Calu3 (cell line): Measurements from ENCODE around the gene OR52E6. TPM values are rescaled to one million over a fixed set of nuclear protein-coding genes. Genes with fewer than 3 reads are reported as not detected.

Experiments used
- BruUV-seq: library from RNA; stranded (reverse); fragments of 400-500 nt; replicated peaks from 2 replicates; lab custom pipeline; 2021; lab: Mats Ljungman, UMichigan
- CTCF ChIA-PET: fragments of 300-600 bp; sonication (Branson Sonifier 250); formaldehyde crosslinking; loops from one replicate; lab custom pipeline; 2022; ENCODE audit warnings: antibody characterized with exemption; lab: Charles Lee
- DNase-seq: peaks from one replicate; pipeline ENCODE4 v3.0.0; 2022
- H3K27ac Mint-ChIP-seq: one replicate; pipeline ENCODE4 v1.8.0; 2022; ENCODE audit warnings: mixed read lengths; ENCODE audit not compliant: unreplicated experiment
- H3K27me3 Mint-ChIP-seq: one replicate; pipeline ENCODE4 v1.8.0; 2022; ENCODE audit warnings: mixed read lengths; ENCODE audit not compliant: unreplicated experiment
- H3K36me3 Mint-ChIP-seq: one replicate; pipeline ENCODE4 v1.8.0; 2022; ENCODE audit warnings: mild to moderate bottlenecking, moderate library complexity, mixed read lengths; ENCODE audit not compliant: insufficient read depth, unreplicated experiment
- H3K4me1 Mint-ChIP-seq: one replicate; pipeline ENCODE4 v1.8.0; 2022; ENCODE audit warnings: mild to moderate bottlenecking, low read depth, mixed read lengths; ENCODE audit not compliant: unreplicated experiment
- H3K4me3 Mint-ChIP-seq: one replicate; pipeline ENCODE4 v1.8.0; 2022; ENCODE audit warnings: mild to moderate bottlenecking, low read depth, moderate library complexity, mixed read lengths; ENCODE audit not compliant: unreplicated experiment
- H3K9me3 Mint-ChIP-seq: one replicate; pipeline ENCODE4 v1.8.0; 2022; ENCODE audit warnings: low read depth, mixed read lengths; ENCODE audit not compliant: unreplicated experiment
- intact Hi-C: fragments of 100-400 bp; cut with micrococcal nuclease; formaldehyde crosslinking; loops from one replicate; pipeline ENCODE4 v1.10.0; 2022; ENCODE audit not compliant: unreplicated experiment
- total RNA-seq: library from RNA; stranded (reverse); gene quantifications from 2 replicates; pipeline ENCODE4 v1.2.3, GENCODE V29; 2022
- TF ChIP-seq, protein P1 (sequence below): fragments of 200-600 bp; IDR thresholded peaks from one replicate; pipeline ENCODE4 v1.8.0; 2022; ENCODE audit warnings: antibody characterized with exemption; ENCODE audit not compliant: unreplicated experiment

The OR52E6 gene
- total RNA-seq, 1 experiment from 2014 or later, result not detected

DNA sequence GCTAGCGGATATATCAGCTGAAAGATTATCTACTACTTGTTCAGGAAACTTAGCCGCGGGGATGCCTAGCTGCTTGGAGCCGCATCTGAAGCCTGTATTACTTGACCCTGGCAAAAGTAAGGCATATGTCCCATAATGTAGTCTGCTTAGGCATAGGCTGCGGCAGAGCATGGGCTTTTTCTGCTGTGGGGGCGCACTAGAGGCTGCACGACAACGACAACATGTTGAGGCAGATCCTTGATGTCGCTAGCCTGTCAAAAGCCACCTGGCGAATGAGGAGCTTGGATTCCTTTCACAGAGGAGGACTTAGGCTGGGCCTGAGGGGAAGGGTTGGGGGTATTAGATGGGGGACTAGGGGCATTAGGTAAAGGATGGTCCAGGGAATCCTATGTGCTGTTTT is 34.1 kb downstream of the OR52E6 start:
- H3K4me1 Mint-ChIP-seq, result peaks cover 12% of the 10 kb centered on the region
- BruUV-seq, result no TSS peak
- TF ChIP-seq, protein P1, sequence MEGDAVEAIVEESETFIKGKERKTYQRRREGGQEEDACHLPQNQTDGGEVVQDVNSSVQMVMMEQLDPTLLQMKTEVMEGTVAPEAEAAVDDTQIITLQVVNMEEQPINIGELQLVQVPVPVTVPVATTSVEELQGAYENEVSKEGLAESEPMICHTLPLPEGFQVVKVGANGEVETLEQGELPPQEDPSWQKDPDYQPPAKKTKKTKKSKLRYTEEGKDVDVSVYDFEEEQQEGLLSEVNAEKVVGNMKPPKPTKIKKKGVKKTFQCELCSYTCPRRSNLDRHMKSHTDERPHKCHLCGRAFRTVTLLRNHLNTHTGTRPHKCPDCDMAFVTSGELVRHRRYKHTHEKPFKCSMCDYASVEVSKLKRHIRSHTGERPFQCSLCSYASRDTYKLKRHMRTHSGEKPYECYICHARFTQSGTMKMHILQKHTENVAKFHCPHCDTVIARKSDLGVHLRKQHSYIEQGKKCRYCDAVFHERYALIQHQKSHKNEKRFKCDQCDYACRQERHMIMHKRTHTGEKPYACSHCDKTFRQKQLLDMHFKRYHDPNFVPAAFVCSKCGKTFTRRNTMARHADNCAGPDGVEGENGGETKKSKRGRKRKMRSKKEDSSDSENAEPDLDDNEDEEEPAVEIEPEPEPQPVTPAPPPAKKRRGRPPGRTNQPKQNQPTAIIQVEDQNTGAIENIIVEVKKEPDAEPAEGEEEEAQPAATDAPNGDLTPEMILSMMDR, result no peak
- CTCF ChIA-PET, result no interaction called here
- peaks cover 50% of the 10 kb centered on the region for H3K27me3 Mint-ChIP-seq
- peaks cover 9% of the 10 kb centered on the region for H3K36me3 Mint-ChIP-seq
- intact Hi-C loops, result loop anchor here (5.0 kb wide), 3 partner anchors 210 to 1180 kb away; partner anchors contain the start of genes OR51M1 and TRIM6
- H3K9me3 Mint-ChIP-seq, result peaks cover 3% of the 10 kb centered on the region
- DNase-seq, result no peak
- H3K27ac Mint-ChIP-seq, result no peak overlapping the region
- H3K4me3 Mint-ChIP-seq, result no peak overlapping the region

GRCh38 chr11:5803982-5804381 is 37.7 kb downstream of the OR52E6 start:
- TF ChIP-seq, protein P1, result no peak
- Mint-ChIP-seq H3K27ac (no peak overlapping the region), H3K4me3 (no peak overlapping the region), H3K27me3 (peaks cover 38% of the 10 kb centered on the region), H3K9me3 (peaks cover 3% of the 10 kb centered on the region), H3K36me3 (peaks cover 6% of the 10 kb centered on the region), H3K4me1 (peaks cover 4% of the 10 kb centered on the region)
- BruUV-seq, result no TSS peak
- intact Hi-C loops, result no loop called here
- CTCF ChIA-PET, result no interaction called here
- no peak for DNase-seq

GRCh38 chr11:5796541-5796940 is 45.2 kb downstream of the OR52E6 start:
- H3K4me3 Mint-ChIP-seq, result no peak overlapping the region

DNA sequence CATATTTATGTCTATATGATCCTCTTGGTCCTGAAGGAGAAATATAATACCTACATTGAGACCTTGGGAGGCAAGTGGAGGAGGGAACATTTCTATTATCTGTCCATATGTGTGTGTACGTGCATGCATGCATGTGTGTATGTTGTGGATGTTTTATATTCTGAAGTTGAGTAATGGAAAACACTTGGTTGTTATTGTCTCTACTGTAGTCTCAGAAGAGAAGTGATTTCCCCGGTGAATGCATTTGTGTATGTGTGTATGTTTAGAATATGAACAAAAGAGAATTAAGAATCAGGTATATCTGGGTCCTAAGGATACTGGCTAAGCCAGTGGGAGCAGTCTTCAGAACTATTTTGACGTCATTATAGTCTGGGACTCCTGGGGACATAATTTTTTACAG is 50.5 kb downstream of the OR52E6 start, which contains the start of gene OR52N1:
OR52N1 (minus strand) TSS at position 101 of the 400 bp plus-strand sequence. CDS start 2,449 bp downstream, outside the sequence.
- CTCF ChIA-PET, result no interaction called here
- H3K9me3 Mint-ChIP-seq, result no peaks in the 10 kb centered on the region
- H3K27ac Mint-ChIP-seq, result no peak within 1 kb of the TSS
- no TSS peak for BruUV-seq
- H3K4me3 Mint-ChIP-seq, result no peak within 1 kb of the TSS
- no peak for DNase-seq
- intact Hi-C loops, result no loop called here
- no peaks in the 10 kb centered on the region for H3K4me1 Mint-ChIP-seq
- TF ChIP-seq, protein P1, result no peak
- no peaks in the 10 kb centered on the region for H3K27me3 Mint-ChIP-seq
- H3K36me3 Mint-ChIP-seq, result no peaks in the 10 kb centered on the region

More at GRCh38 chr11:5796541-5796940, 45.2 kb downstream of the OR52E6 start:
- intact Hi-C loops, result no loop called here
- CTCF ChIA-PET, result interaction anchor here (0.6 to 0.7 kb wide), 2 partner anchors 274 to 1134 kb away, joined by 3 to 6 read pairs; no protein-coding TSS in a partner anchor
- Mint-ChIP-seq H3K27me3 (no peaks in the 10 kb centered on the region), H3K4me1 (no peaks in the 10 kb centered on the region), H3K27ac (no peak overlapping the region), H3K36me3 (no peaks in the 10 kb centered on the region), H3K9me3 (no peaks in the 10 kb centered on the region)
- BruUV-seq, result no TSS peak
- TF ChIP-seq, protein P1, result no peak
- DNase-seq, result no peak

Other genes starting within 250 kb of the OR52E6 start
- 0.80 and 2.8 TPM in 2 replicates for gene TRIM6, start 245.3 kb downstream of the OR52E6 start, total RNA-seq
- 9.9 and 13.1 TPM in 2 replicates for gene TRIM34, start 216.9 kb downstream of the OR52E6 start, total RNA-seq
- 36.8 and 44.1 TPM in 2 replicates for gene TRIM5, start 156.8 kb downstream of the OR52E6 start, total RNA-seq
- gene TRIM22, start 152.1 kb downstream of the OR52E6 start, total RNA-seq, result 11.5 and 37.8 TPM in 2 replicates
- not detected in 2 replicates for gene OR56B1, start 105.4 kb downstream of the OR52E6 start, total RNA-seq
- not detected in 2 replicates for gene OR52N4, start 87.7 kb downstream of the OR52E6 start, total RNA-seq
- gene OR52N5, start 58.5 kb downstream of the OR52E6 start, total RNA-seq, result not detected in 2 replicates
- not detected in 2 replicates for gene OR52N1, start 50.6 kb downstream of the OR52E6 start, total RNA-seq
- not detected in 2 replicates for gene OR52N2, start 33.0 kb downstream of the OR52E6 start, total RNA-seq
- not detected in 2 replicates for gene OR52E8, start 15.8 kb upstream of the OR52E6 start, total RNA-seq
- gene OR52E4, start 38.7 kb upstream of the OR52E6 start, total RNA-seq, result not detected in 2 replicates
- gene OR52E5, start 51.3 kb upstream of the OR52E6 start, total RNA-seq, result not detected in 2 replicates
- not detected in 2 replicates for gene OR56A3, start 100.4 kb upstream of the OR52E6 start, total RNA-seq
- gene OR56A5, start 126.6 kb upstream of the OR52E6 start, total RNA-seq, result not detected in 2 replicates
- not detected in 2 replicates for gene OR52L1, start 145.1 kb upstream of the OR52E6 start, total RNA-seq
- 0.26 TPM in 1 of 2 replicates, not detected in the other for gene OR56A4, start 165.0 kb upstream of the OR52E6 start, total RNA-seq
- gene OR56A1, start 188.9 kb upstream of the OR52E6 start, total RNA-seq, result not detected in 2 replicates